Stimulated activated CD8-positive, alpha-beta memory T cell treated with anti-CD3 and anti-CD28 coated beads, Interleukin-4, amount 100 ng/mL, for 1 hour (primary cell): ENCODE results near the gene CTBP2.

Source experiments
- DNase-seq, 2 donors: peaks; one replicate each; pipeline ENCODE4 v3.0.0-alpha.2; 2020; ENCODE audit warnings: low read depth in 2 of 2, low spot score in 1 of 2

Gene CTBP2

DNA sequence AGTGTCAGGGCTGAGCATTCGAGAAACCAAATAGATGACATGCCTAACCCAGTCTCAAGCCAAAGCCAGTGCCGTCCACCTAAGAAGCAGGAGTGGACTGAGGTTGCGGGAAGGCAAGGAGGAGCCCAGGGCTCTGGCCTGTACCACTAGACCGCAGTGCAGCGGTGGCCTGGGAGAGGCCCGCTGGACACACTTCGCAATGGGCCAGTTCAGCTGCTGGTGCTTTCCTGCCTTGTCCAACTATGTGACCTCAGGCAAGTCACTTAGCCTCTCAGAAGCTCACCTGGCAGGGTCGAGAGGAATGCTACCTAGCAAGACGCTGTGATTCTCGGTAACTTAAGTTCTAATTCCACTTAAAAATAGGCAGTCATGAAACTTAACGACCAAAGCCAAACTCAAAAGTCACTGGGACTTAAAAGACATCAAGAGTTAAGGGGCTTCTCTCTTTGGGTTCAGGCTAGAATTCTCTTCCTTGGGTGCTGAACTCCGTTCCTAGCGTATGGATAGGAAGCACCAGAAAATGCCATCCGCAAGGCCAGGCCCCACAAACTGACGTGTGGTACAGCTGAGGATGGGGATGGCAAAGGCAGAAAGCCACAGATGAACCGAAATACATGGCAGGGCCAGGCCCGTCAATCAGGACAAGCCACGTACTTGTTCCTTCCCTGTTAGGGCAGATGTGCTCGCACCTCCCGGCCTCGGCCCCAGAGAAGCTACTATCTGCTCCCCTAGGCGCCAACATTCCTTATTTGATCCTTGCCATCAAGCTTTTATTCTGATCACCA, 34.2 kb downstream of the CTBP2 start:
- DNase-seq, result no peak

- no peak for DNase-seq
Measured at GRCh38 chr10:125124907-125125306, 35.5 kb downstream of the CTBP2 start.

GRCh38 chr10:125124115-125124487, 36.3 kb downstream of the CTBP2 start:
- DNase-seq, result no peak

DNA sequence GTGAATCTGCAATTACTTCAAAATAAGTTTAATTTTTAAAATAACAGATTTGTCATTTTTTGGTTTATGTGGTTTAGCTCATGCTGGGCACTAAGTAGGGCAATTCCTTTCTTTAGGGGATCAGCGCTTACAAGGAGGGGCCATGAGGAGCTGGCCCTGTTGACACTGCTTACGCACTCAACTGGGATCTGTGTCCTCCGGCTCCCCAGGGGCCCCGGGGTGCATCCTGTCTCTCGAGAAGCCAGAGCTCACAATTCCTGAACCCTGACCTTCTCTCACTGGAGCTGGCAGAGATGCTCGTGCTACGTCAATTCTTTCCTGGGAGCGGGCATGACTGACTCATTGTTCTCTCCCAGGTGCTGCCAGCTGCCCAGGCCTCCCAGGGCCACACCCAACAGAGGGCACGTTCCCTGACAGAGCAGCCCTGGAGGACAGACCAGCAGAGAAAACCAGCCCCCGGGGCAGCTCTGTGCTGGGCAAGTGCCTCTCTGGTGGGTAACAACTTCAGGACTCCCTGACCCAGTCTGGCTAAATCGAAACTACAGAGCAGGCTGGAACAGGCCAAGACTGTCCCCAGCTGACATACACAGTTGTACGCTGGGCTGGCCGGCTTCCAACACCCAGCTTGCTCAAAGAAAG, 36.8 kb downstream of the CTBP2 start:
- no peak for DNase-seq

- DNase-seq, result no peak
Measured at GRCh38 chr10:125122566-125122965, 37.8 kb downstream of the CTBP2 start.

DNA sequence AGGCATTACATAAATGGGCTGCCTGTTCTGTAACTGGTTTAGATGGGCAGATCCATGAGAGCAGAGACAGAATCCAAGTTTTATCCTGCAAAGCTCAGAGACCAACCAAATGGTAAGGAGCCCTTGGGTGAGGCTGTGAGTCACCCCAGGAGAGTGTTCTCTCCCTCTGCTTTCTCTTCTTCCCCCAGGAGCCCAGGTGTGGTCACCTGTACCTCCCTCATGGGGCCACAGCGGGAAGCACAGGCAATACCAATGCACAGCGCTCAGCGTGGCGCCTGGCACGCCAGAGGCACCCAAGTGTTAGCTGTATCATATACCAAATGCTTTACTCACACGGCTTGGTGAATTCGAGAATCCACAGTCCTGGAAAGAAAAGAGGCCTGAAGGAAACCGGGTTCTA, 39.4 kb downstream of the CTBP2 start:
- DNase-seq, result no peak

DNA sequence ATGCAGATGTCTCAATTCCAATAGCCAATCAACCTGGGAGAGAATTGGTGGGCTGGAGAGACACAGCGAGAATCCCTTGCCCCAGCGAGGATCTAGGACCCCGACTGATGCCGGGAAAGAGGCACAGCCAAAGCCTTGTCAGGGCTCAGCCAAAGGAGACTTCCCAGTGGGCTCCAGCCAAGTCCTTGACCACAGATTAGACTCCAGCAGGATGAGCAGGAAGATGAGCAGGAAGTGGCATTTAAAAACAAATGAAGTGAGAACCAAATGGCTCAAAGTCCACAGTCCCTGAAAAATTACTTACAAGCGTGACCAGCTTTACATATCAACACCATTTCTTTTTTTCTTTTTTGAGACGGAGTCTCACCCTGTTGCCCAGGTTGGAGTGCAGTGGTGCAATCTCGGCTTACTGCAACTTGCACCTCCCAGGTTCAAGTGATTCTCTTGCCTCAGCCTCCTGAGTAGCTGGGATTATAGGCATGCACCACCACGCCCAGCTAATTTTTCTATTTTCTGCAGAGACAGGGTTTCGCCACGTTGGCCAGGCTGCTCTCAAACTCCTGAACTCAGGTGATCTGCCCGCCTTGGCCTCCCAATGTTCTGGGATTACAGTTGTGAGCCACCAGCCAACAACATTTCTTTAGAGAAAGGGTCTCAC, 40.2 kb downstream of the CTBP2 start:
- no peak for DNase-seq

GRCh38 chr10:125118701-125119100, 41.7 kb downstream of the CTBP2 start:
- DNase-seq, result no peak

GRCh38 chr10:125118011-125118611, 42.3 kb downstream of the CTBP2 start:
- DNase-seq, result no peak

GRCh38 chr10:125116652-125117310, 43.6 kb downstream of the CTBP2 start:
- DNase-seq, result no peak

- DNase-seq, result no peak
Measured at GRCh38 chr10:125116041-125116649, 44.2 kb downstream of the CTBP2 start.

GRCh38 chr10:125115409-125115808, 45.0 kb downstream of the CTBP2 start:
- DNase-seq, result no peak

DNA sequence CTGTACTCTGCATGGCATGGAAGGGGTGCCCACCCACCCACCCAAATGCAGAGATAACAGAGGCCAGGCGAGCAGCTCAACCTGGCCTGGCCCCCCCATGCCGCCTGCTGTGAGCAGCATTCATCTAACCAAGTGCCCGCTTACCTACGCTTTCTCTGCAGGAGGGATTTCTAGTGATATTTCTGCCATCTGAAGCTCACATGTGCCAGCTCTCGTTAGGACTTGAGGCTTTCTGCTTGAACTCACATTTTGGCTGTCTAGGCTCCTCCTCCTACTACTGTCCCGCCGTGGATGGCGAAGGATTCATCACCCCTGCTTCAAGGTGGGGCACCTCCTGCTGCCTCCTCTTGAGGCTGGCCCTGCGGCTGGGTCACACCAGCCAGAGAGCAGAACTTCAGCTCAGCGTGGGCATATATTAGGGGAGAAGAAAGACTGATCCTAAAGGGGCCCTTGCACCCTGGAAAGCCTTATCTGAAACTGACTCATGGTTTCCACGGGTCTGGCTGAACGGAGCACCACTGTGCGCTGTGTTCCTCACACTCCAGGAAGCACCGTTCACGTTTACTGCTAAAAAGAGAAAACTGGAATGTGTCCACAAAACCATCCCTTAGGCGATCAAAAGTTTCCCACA, 45.5 kb downstream of the CTBP2 start:
- DNase-seq, result no peak

- no peak for DNase-seq
Measured at GRCh38 chr10:125113691-125114371, 46.5 kb downstream of the CTBP2 start.

- no peak for DNase-seq
Measured at GRCh38 chr10:125112697-125113494, 47.5 kb downstream of the CTBP2 start.

DNA sequence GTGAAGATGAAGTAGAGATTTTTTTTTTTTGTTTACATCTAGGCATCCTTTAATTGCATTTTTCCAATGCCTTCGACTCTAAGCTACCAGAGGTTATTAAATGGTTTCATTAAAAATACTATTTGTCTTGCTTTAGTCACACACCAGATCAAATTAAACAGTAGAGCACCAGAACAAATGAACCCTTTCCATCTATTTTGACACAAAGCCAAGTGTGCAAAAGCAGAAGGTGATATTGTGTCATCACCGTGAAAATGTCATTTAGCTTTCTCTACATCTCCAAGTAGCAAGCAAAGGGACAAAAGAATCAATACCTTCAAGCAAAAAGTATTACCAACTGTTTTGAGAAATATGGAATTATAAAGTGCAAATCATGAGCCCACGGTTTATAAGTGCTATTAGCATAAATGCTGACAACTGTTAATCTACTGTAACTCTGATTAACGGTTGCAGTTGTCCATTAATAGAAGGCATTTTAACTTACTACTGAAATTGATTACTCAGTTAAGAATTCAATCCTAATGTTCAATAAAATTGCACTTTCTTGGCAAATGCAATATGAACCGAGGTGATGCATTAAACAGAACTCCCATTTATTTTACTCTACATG, 49.1 kb downstream of the CTBP2 start:
- DNase-seq, result no peak

GRCh38 chr10:125107965-125108580, 52.3 kb downstream of the CTBP2 start:
- DNase-seq, result no peak
